ENCODE results near the gene KLK8. TPM values are rescaled to one million over a fixed set of nuclear protein-coding genes. Genes with fewer than 3 reads are reported as not detected.

Gene KLK8
- total and polyA plus RNA-seq, 2 experiments from 2014 or later, result 4.9 to 14.6 TPM

DNA sequence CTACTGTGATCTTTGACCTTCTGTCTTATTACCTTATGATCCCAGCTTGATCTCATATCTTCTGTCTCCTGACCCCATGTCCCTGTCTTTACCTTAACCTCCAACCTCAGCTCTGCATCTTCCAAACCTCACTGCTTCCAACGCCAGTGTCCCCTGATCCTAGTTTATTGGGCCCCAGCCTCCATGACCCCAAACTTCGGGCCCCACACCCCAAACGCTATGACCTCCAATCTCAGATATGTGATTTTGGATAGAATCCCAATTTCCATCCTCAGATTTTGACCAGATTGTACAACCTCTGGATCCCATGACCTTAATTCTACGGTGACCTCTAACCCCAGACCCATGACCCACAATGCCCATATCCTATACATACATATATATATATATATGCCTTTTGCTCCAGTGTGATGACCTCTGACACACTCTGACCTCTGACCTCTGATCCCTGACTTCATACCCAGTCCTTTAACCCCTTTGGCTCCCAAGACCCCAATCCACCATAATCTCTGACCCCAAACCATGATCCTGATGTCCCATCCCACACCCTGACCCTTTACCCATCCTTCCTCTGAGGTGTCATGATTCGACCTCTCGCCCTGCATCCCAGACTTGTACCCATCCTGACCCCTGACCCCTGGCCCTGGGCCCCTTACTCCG is 29.9 kb upstream of the KLK8 start:
- no peak for ATAC-seq
- H3K36me3 Mint-ChIP-seq (ENCODE audit: low read depth), result peaks cover 3% of the 10 kb centered on the region; the same call in 1 of the 3 replicates
- H3K27me3 Mint-ChIP-seq (ENCODE audit: insufficient read depth, low read depth, poor library complexity), result peaks cover 18% of the 10 kb centered on the region
- H2AFZ ChIP-seq, result 0 out of 2 replicates have a peak overlapping the region, but pooled peaks have one; percentile 10
- no peaks in the 10 kb centered on the region for H3K79me2 ChIP-seq (replicated peaks; ENCODE audit: insufficient read depth)
- no peaks in the 10 kb centered on the region for H3K36me3 ChIP-seq (ENCODE audit: insufficient read depth)
- H4K20me1 ChIP-seq (replicated peaks; ENCODE audit: insufficient read depth), result no peaks in the 10 kb centered on the region
- H3K4me1 ChIP-seq (ENCODE audit: insufficient read depth), result peaks cover 5% of the 10 kb centered on the region
- DNase-seq (ENCODE audit: low spot score), result no peak
- H3K4me3 ChIP-seq, result no peak overlapping the region
- H3K4me3 Mint-ChIP-seq, result no peak overlapping the region; the same call in 2 of the 3 replicates
- no peaks in the 10 kb centered on the region; the same call in 2 of the 3 replicates for H3K9me3 Mint-ChIP-seq
- H3K27ac ChIP-seq (ENCODE audit: low read depth), result no peak overlapping the region
- H3K9me2 ChIP-seq (ENCODE audit: insufficient read depth), result peaks cover 7% of the 10 kb centered on the region; the same call in 1 of the 2 replicates
- H3K27me3 ChIP-seq (ENCODE audit: insufficient read depth), result no peaks in the 10 kb centered on the region
- no peaks in the 10 kb centered on the region for H3F3A ChIP-seq (replicated peaks; ENCODE audit: low read depth)
- no peak overlapping the region for H3K4me2 ChIP-seq
- peaks cover 29% of the 10 kb centered on the region for H3K4me1 Mint-ChIP-seq
- TF ChIP-seq STAT1 (IDR thresholded peaks at IDR 0.05; ENCODE audit: unreplicated experiment) (no peak), POLR2AphosphoS5 (IDR thresholded peaks at IDR 0.05; ENCODE audit: low read depth) (no peak), JUNB (IDR thresholded peaks at IDR 0.05; ENCODE audit: unreplicated experiment) (no peak), CREB1 (CRISPR knock-in tag; IDR thresholded peaks at IDR 0.05; ENCODE audit: low read depth) (no peak), EZH2phosphoT487 (IDR thresholded peaks at IDR 0.05; ENCODE audit: unreplicated experiment) (no peak), ZNF114 (CRISPR knock-in tag; IDR thresholded peaks at IDR 0.05) (no peak), EZH2 (IDR thresholded peaks at IDR 0.05; ENCODE audit: low read depth, unreplicated experiment) (no peak), ZNF331 (CRISPR knock-in tag; IDR thresholded peaks at IDR 0.05; ENCODE audit: low read depth) (no peak), NANOG (IDR thresholded peaks at IDR 0.05; ENCODE audit: borderline replicate concordance) (no peak)
- TF ChIP-seq, protein P1, sequence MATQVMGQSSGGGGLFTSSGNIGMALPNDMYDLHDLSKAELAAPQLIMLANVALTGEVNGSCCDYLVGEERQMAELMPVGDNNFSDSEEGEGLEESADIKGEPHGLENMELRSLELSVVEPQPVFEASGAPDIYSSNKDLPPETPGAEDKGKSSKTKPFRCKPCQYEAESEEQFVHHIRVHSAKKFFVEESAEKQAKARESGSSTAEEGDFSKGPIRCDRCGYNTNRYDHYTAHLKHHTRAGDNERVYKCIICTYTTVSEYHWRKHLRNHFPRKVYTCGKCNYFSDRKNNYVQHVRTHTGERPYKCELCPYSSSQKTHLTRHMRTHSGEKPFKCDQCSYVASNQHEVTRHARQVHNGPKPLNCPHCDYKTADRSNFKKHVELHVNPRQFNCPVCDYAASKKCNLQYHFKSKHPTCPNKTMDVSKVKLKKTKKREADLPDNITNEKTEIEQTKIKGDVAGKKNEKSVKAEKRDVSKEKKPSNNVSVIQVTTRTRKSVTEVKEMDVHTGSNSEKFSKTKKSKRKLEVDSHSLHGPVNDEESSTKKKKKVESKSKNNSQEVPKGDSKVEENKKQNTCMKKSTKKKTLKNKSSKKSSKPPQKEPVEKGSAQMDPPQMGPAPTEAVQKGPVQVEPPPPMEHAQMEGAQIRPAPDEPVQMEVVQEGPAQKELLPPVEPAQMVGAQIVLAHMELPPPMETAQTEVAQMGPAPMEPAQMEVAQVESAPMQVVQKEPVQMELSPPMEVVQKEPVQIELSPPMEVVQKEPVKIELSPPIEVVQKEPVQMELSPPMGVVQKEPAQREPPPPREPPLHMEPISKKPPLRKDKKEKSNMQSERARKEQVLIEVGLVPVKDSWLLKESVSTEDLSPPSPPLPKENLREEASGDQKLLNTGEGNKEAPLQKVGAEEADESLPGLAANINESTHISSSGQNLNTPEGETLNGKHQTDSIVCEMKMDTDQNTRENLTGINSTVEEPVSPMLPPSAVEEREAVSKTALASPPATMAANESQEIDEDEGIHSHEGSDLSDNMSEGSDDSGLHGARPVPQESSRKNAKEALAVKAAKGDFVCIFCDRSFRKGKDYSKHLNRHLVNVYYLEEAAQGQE (IDR thresholded peaks at IDR 0.05; ENCODE audit: unreplicated experiment), result no peak
- TF ChIP-seq, protein P2, sequence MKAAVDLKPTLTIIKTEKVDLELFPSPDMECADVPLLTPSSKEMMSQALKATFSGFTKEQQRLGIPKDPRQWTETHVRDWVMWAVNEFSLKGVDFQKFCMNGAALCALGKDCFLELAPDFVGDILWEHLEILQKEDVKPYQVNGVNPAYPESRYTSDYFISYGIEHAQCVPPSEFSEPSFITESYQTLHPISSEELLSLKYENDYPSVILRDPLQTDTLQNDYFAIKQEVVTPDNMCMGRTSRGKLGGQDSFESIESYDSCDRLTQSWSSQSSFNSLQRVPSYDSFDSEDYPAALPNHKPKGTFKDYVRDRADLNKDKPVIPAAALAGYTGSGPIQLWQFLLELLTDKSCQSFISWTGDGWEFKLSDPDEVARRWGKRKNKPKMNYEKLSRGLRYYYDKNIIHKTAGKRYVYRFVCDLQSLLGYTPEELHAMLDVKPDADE (IDR thresholded peaks at IDR 0.05), result no peak
- TF ChIP-seq, protein P3, sequence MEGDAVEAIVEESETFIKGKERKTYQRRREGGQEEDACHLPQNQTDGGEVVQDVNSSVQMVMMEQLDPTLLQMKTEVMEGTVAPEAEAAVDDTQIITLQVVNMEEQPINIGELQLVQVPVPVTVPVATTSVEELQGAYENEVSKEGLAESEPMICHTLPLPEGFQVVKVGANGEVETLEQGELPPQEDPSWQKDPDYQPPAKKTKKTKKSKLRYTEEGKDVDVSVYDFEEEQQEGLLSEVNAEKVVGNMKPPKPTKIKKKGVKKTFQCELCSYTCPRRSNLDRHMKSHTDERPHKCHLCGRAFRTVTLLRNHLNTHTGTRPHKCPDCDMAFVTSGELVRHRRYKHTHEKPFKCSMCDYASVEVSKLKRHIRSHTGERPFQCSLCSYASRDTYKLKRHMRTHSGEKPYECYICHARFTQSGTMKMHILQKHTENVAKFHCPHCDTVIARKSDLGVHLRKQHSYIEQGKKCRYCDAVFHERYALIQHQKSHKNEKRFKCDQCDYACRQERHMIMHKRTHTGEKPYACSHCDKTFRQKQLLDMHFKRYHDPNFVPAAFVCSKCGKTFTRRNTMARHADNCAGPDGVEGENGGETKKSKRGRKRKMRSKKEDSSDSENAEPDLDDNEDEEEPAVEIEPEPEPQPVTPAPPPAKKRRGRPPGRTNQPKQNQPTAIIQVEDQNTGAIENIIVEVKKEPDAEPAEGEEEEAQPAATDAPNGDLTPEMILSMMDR (conservative IDR thresholded peaks at IDR 0.05; ENCODE audit: low read depth in 2 of 2), result no peak
- TF ChIP-seq, protein P4, sequence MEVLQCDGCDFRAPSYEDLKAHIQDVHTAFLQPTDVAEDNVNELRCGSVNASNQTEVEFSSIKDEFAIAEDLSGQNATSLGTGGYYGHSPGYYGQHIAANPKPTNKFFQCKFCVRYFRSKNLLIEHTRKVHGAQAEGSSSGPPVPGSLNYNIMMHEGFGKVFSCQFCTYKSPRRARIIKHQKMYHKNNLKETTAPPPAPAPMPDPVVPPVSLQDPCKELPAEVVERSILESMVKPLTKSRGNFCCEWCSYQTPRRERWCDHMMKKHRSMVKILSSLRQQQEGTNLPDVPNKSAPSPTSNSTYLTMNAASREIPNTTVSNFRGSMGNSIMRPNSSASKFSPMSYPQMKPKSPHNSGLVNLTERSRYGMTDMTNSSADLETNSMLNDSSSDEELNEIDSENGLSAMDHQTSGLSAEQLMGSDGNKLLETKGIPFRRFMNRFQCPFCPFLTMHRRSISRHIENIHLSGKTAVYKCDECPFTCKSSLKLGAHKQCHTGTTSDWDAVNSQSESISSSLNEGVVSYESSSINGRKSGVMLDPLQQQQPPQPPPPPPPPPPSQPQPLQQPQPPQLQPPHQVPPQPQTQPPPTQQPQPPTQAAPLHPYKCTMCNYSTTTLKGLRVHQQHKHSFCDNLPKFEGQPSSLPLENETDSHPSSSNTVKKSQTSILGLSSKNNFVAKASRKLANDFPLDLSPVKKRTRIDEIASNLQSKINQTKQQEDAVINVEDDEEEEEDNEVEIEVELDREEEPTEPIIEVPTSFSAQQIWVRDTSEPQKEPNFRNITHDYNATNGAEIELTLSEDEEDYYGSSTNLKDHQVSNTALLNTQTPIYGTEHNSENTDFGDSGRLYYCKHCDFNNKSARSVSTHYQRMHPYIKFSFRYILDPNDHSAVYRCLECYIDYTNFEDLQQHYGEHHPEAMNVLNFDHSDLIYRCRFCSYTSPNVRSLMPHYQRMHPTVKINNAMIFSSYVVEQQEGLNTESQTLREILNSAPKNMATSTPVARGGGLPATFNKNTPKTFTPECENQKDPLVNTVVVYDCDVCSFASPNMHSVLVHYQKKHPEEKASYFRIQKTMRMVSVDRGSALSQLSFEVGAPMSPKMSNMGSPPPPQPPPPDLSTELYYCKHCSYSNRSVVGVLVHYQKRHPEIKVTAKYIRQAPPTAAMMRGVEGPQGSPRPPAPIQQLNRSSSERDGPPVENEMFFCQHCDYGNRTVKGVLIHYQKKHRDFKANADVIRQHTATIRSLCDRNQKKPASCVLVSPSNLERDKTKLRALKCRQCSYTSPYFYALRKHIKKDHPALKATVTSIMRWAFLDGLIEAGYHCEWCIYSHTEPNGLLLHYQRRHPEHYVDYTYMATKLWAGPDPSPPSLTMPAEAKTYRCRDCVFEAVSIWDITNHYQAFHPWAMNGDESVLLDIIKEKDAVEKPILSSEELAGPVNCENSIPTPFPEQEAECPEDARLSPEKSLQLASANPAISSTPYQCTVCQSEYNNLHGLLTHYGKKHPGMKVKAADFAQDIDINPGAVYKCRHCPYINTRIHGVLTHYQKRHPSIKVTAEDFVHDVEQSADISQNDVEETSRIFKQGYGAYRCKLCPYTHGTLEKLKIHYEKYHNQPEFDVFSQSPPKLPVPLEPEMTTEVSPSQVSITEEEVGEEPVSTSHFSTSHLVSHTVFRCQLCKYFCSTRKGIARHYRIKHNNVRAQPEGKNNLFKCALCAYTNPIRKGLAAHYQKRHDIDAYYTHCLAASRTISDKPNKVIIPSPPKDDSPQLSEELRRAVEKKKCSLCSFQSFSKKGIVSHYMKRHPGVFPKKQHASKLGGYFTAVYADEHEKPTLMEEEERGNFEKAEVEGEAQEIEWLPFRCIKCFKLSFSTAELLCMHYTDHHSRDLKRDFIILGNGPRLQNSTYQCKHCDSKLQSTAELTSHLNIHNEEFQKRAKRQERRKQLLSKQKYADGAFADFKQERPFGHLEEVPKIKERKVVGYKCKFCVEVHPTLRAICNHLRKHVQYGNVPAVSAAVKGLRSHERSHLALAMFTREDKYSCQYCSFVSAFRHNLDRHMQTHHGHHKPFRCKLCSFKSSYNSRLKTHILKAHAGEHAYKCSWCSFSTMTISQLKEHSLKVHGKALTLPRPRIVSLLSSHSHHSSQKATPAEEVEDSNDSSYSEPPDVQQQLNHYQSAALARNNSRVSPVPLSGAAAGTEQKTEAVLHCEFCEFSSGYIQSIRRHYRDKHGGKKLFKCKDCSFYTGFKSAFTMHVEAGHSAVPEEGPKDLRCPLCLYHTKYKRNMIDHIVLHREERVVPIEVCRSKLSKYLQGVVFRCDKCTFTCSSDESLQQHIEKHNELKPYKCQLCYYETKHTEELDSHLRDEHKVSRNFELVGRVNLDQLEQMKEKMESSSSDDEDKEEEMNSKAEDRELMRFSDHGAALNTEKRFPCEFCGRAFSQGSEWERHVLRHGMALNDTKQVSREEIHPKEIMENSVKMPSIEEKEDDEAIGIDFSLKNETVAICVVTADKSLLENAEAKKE (CRISPR knock-in tag; IDR thresholded peaks at IDR 0.05), result no peak
- no peak overlapping the region for H3K27ac Mint-ChIP-seq

Measured in GM23338 (cell line).